ENCODE measurements around the gene FAM118A.

DNA sequence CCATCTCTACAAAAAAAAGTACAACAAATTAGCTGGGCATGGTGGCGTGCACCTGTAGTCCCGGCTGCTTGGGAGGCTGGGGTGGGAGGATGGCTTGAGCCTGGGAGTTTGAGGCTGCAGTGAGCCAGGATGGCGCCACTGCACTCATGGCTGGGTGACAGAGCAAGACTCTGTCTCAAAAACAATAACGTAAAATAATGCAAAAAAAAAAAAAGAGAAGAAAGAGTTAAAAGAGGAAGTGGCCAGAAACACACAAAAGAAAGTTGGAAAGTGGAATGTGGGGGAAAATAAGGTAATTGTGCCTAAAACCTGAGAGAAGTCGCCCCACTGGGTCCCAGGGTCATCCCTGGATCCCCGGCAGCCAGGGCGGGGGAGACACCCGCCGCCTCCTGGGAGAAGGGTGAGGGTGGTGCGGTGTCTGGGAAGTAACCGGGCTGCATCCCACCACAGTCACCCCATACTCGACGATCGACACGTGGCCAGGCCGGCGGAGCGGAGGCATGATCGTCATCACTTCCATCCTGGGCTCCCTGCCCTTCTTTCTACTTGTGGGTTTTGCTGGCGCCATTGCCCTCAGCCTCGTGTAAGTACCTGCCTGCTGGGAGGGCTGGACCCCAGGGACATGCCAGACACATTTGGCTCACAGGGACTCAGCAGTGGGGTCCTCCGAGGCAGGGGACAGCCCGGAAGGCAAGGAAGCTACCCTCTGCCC lies 16.8 kb upstream of the FAM118A start:
- TF ChIP-seq CTCF (IDR thresholded peaks at IDR 0.05): no peak
- TF ChIP-seq POLR2A (IDR thresholded peaks at IDR 0.05): no peak
